CD8-positive, alpha-beta memory T cell (primary cell): Measurements from ENCODE around the gene SFTPA1. TPM values are rescaled to one million over a fixed set of nuclear protein-coding genes. Genes with fewer than 3 reads are reported as not detected.
"Not testable (repeated sequence)": the region's sequence is repeated elsewhere in the genome, so short reads cannot be mapped to it uniquely, and the experiment has no call there.

ENCODE experiments used
- CTCF ChIA-PET: fragments of 350-600 bp; sonication (Branson Sonifier 250); formaldehyde crosslinking; loops from one replicate; lab custom pipeline; 2021; ENCODE audit warnings: antibody characterized with exemption; lab: Charles Lee
- POLR2A ChIA-PET: fragments of 350-600 bp; sonication (Branson Sonifier 250); formaldehyde crosslinking; loops from one replicate; lab custom pipeline; 2021; ENCODE audit warnings: antibody characterized with exemption; lab: Charles Lee
- DNase-seq, 5 donors: peaks; one replicate each; pipeline versions ENCODE4 v3.0.0 to v3.0.0-alpha.2; 2020 to 2022; ENCODE audit warnings: mixed read lengths in 1 of 5
- H3K27ac ChIP-seq: one replicate; pipeline ENCODE4 v1.7.0; 2013; ENCODE audit warnings: low read depth, mild to moderate bottlenecking, low read length, moderate library complexity
- H3K27me3 ChIP-seq: 2 replicates; pipeline ENCODE4 v1.7.0; 2013; ENCODE audit warnings: low read length, mild to moderate bottlenecking; ENCODE audit not compliant: insufficient read depth, poor library complexity, severe bottlenecking
- H3K36me3 ChIP-seq: 2 replicates; pipeline ENCODE4 v1.7.0; 2013; ENCODE audit warnings: mild to moderate bottlenecking, low read length, moderate library complexity; ENCODE audit not compliant: insufficient read depth
- H3K4me1 ChIP-seq: 2 replicates; pipeline ENCODE4 v1.7.0; 2013; ENCODE audit warnings: mild to moderate bottlenecking, low read length, moderate library complexity; ENCODE audit not compliant: insufficient read depth
- H3K4me3 ChIP-seq: 2 replicates; pipeline ENCODE4 v1.7.0; 2013; ENCODE audit warnings: mild to moderate bottlenecking, low read length
- H3K9me3 ChIP-seq: 2 replicates; pipeline ENCODE4 v1.7.0; 2013; ENCODE audit warnings: mild to moderate bottlenecking, low read length
- H3K27ac Mint-ChIP-seq, 8 donors: one replicate each; pipeline ENCODE4 v1.8.0; 2020 to 2021; ENCODE audit warnings: mixed read lengths in 8 of 8, mild to moderate bottlenecking in 6 of 8, inconsistent platforms in 3 of 8, moderate library complexity in 3 of 8
- H3K27me3 Mint-ChIP-seq, 2 donors: one replicate each; pipeline ENCODE4 v1.8.0; 2020 to 2021; ENCODE audit warnings: mixed read lengths in 2 of 2, mild to moderate bottlenecking in 1 of 2, moderate library complexity in 1 of 2
- H3K36me3 Mint-ChIP-seq, 3 donors: one replicate each; pipeline ENCODE4 v1.8.0; 2020 to 2021; ENCODE audit warnings: mixed read lengths in 3 of 3, inconsistent platforms in 1 of 3, mild to moderate bottlenecking in 1 of 3
- H3K4me1 Mint-ChIP-seq, 3 donors: one replicate each; pipeline ENCODE4 v1.8.0; 2020 to 2021; ENCODE audit warnings: mixed read lengths in 3 of 3, inconsistent platforms in 1 of 3, mild to moderate bottlenecking in 1 of 3
- H3K4me3 Mint-ChIP-seq, 7 donors: one replicate each; pipeline ENCODE4 v1.8.0; 2020 to 2021; ENCODE audit warnings: mixed read lengths in 7 of 7, mild to moderate bottlenecking in 6 of 7, moderate library complexity in 4 of 7, inconsistent platforms in 2 of 7
- H3K9me3 Mint-ChIP-seq, 5 donors: one replicate each; pipeline ENCODE4 v1.8.0; 2020 to 2022; ENCODE audit warnings: mixed read lengths in 5 of 5, mild to moderate bottlenecking in 3 of 5, moderate library complexity in 2 of 5, inconsistent platforms in 1 of 5
- polyA plus RNA-seq: library from polyadenylated mRNA; unstranded; fragments of 300-500 nt; fragmentation: Illumina TruSeq; gene quantifications from one replicate; pipeline ENCODE4 v1.2.3, GENCODE V29; 2021
- total RNA-seq, 2 experiments: library from RNA; stranded (reverse); gene quantifications; one replicate each; pipeline ENCODE4 v1.2.3, GENCODE V29; 2021

Gene SFTPA1
- total RNA-seq (not detected), polyA plus RNA-seq (not detected)

DNA sequence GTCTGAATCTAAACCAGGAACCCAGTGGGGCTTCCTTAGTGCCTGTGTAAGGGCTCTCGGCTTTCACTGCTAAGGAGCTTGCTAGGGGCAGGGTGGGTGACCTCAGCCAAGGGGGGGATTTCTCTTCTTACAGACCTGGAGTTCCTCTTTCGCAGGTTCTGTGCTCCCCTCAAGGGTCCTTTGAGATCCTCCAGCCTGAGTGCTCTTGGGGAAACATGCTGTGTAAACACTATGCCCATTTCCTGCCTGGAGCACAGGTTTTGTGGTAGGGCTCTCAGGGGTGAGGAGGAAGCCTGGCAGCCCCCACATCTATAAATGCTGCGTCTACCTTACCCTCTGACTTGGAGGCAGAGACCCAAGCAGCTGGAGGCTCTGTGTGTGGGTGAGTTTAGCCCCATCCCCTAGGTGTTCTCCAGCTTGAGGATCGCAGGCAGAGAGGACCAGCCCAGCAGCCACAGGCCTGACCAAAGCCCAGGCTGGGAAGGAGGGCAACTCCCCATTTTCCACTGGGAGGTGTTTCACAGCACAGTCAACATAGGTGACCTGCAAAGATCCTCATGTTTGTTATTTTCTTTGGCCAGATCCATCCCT, at the start of gene SFTPA1:
Gene SFTPA1, plus strand, starts transcription at position 339 of the 591 bp plus-strand sequence. CDS start 887 bp downstream, outside the sequence.
- Mint-ChIP-seq H3K27ac (no peak within 1 kb of the TSS), H3K9me3 (peaks cover 0 to 2% (median 0%) of the 10 kb centered on the region in 5 donors), H3K4me3 (no peak within 1 kb of the TSS), H3K27me3 (peaks cover 0 to 3% of the 10 kb centered on the region in 2 donors), H3K36me3 (no peaks in the 10 kb centered on the region), H3K4me1 (no peaks in the 10 kb centered on the region)
- Histone ChIP-seq H3K4me3 (no peak within 1 kb of the TSS), H3K36me3 (no peaks in the 10 kb centered on the region), H3K27me3 (no peaks in the 10 kb centered on the region), H3K27ac (no peak within 1 kb of the TSS), H3K4me1 (no peaks in the 10 kb centered on the region), H3K9me3 (no peaks in the 10 kb centered on the region)
- POLR2A ChIA-PET = no interaction called here
- CTCF ChIA-PET = no interaction called here
- no peak for DNase-seq

GRCh38 chr10:79561257-79561656, 49.5 kb upstream of the SFTPA1 start:
- Mint-ChIP-seq H3K4me3 (no peak overlapping the region), H3K36me3 (no peaks in the 10 kb centered on the region), H3K27ac (no peak overlapping the region), H3K4me1 (peaks cover 5 to 8% (median 6%) of the 10 kb centered on the region in 3 donors), H3K9me3 (no peaks in the 10 kb centered on the region), H3K27me3 (peaks cover 5 to 10% of the 10 kb centered on the region in 2 donors)
- no peak overlapping the region for H3K27ac ChIP-seq
- ChIA-PET CTCF (no interaction called here), POLR2A (no interaction called here)
- H3K9me3 ChIP-seq = no peaks in the 10 kb centered on the region
- H3K27me3 ChIP-seq = no peaks in the 10 kb centered on the region
- no peaks in the 10 kb centered on the region for H3K36me3 ChIP-seq
- no peaks in the 10 kb centered on the region for H3K4me1 ChIP-seq
- DNase-seq = no peak
- no peak overlapping the region for H3K4me3 ChIP-seq

GRCh38 chr10:79562135-79562756, 48.5 kb upstream of the SFTPA1 start:
- peaks cover 5 to 8% (median 6%) of the 10 kb centered on the region in 3 donors for H3K4me1 Mint-ChIP-seq
- H3K9me3 Mint-ChIP-seq = no peaks in the 10 kb centered on the region
- no peak overlapping the region for H3K27ac Mint-ChIP-seq
- H3K27me3 Mint-ChIP-seq = peaks cover 8 to 16% of the 10 kb centered on the region in 2 donors
- H3K4me3 Mint-ChIP-seq = no peak overlapping the region
- Histone ChIP-seq H3K36me3 (no peaks in the 10 kb centered on the region), H3K4me1 (no peaks in the 10 kb centered on the region), H3K27me3 (no peaks in the 10 kb centered on the region), H3K4me3 (no peak overlapping the region), H3K9me3 (no peaks in the 10 kb centered on the region), H3K27ac (no peak overlapping the region)
- peak; percentile 31 to 69 (median 42) for DNase-seq
- ChIA-PET POLR2A (no interaction called here), CTCF (interaction anchor here (1.0 kb wide), 1 partner anchor 485 kb away, joined by 3 read pairs; no protein-coding TSS in a partner anchor)
- no peaks in the 10 kb centered on the region for H3K36me3 Mint-ChIP-seq

GRCh38 chr10:79563426-79563825, 47.3 kb upstream of the SFTPA1 start:
- CTCF ChIA-PET = no interaction called here
- Mint-ChIP-seq H3K4me1 (peaks cover 5 to 8% (median 6%) of the 10 kb centered on the region in 3 donors), H3K27me3 (peaks cover 12 to 24% of the 10 kb centered on the region in 2 donors), H3K4me3 (no peak overlapping the region), H3K9me3 (no peaks in the 10 kb centered on the region), H3K27ac (no peak overlapping the region), H3K36me3 (no peaks in the 10 kb centered on the region)
- Histone ChIP-seq H3K9me3 (no peaks in the 10 kb centered on the region), H3K4me1 (no peaks in the 10 kb centered on the region), H3K27me3 (no peaks in the 10 kb centered on the region), H3K27ac (no peak overlapping the region), H3K36me3 (no peaks in the 10 kb centered on the region), H3K4me3 (no peak overlapping the region)
- no peak for DNase-seq
- POLR2A ChIA-PET = no interaction called here

GRCh38 chr10:79570624-79571023, 40.1 kb upstream of the SFTPA1 start:
- H3K36me3 ChIP-seq, H3K4me3 Mint-ChIP-seq, H3K27me3 ChIP-seq, H3K27ac ChIP-seq, H3K4me1 Mint-ChIP-seq, H3K4me3 ChIP-seq, H3K9me3 ChIP-seq, CTCF ChIA-PET, H3K27ac Mint-ChIP-seq, DNase-seq, POLR2A ChIA-PET, H3K4me1 ChIP-seq: not testable (repeated sequence)
- Mint-ChIP-seq H3K36me3 (peaks cover 0 to 13% (median 0%) of the 10 kb centered on the region in 3 donors), H3K9me3 (peaks cover 8 to 17% (median 13%) of the 10 kb centered on the region in 5 donors), H3K27me3 (peaks cover 40 to 62% of the 10 kb centered on the region in 2 donors)

GRCh38 chr10:79579361-79579760, 31.4 kb upstream of the SFTPA1 start:
- ChIA-PET POLR2A (no interaction called here), CTCF (no interaction called here)
- peaks cover 7 to 22% of the 10 kb centered on the region in 2 donors for H3K27me3 Mint-ChIP-seq
- Histone ChIP-seq H3K27ac (no peak overlapping the region), H3K4me3 (no peak overlapping the region), H3K27me3 (no peaks in the 10 kb centered on the region), H3K9me3 (no peaks in the 10 kb centered on the region), H3K4me1 (no peaks in the 10 kb centered on the region), H3K36me3 (no peaks in the 10 kb centered on the region)
- DNase-seq = no peak
- peaks cover 0 to 7% (median 3%) of the 10 kb centered on the region in 5 donors for H3K9me3 Mint-ChIP-seq
- peaks cover 0 to 6% (median 2%) of the 10 kb centered on the region in 3 donors for H3K4me1 Mint-ChIP-seq
- no peak overlapping the region for H3K4me3 Mint-ChIP-seq
- H3K36me3 Mint-ChIP-seq = no peaks in the 10 kb centered on the region
- no peak overlapping the region for H3K27ac Mint-ChIP-seq

DNA sequence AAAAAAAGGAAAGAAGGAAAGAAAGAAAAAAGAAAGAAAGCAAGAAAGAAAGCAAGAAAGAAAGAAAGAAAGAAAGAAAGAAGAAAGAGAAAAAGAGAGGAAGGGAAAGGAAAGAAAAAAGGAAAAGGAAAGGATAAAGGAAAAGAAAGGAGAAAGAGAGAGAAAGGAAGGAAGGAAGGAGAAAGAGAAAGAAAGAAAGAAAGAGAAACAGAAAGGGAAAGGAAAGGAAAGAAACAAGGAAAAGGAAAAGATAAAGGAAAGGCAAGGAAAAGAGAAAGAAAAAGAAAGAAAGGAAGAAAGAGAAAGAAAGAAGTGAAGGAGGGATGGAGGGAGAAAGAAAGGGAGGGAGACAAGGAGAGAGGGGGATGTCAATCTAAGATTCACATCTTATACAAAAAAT, 29.7 kb upstream of the SFTPA1 start:
- CTCF ChIA-PET = no interaction called here
- Mint-ChIP-seq H3K4me1 (peaks cover 0 to 6% (median 2%) of the 10 kb centered on the region in 3 donors), H3K9me3 (no peaks in the 10 kb centered on the region), H3K27ac (no peak overlapping the region), H3K4me3 (no peak overlapping the region), H3K36me3 (no peaks in the 10 kb centered on the region), H3K27me3 (peaks cover 3 to 31% of the 10 kb centered on the region in 2 donors)
- Histone ChIP-seq H3K27me3 (no peaks in the 10 kb centered on the region), H3K4me1 (no peaks in the 10 kb centered on the region), H3K9me3 (no peaks in the 10 kb centered on the region), H3K27ac (no peak overlapping the region), H3K36me3 (no peaks in the 10 kb centered on the region), H3K4me3 (no peak overlapping the region)
- no peak for DNase-seq
- POLR2A ChIA-PET = no interaction called here

GRCh38 chr10:79582096-79582495, 28.6 kb upstream of the SFTPA1 start:
- H3K9me3 Mint-ChIP-seq = no peaks in the 10 kb centered on the region
- no peaks in the 10 kb centered on the region for H3K4me1 ChIP-seq

More at GRCh38 chr10:79582096-79582495, 28.6 kb upstream of the SFTPA1 start:
- ChIA-PET POLR2A (no interaction called here), CTCF (no interaction called here)
- Histone ChIP-seq H3K9me3 (no peaks in the 10 kb centered on the region), H3K27me3 (no peaks in the 10 kb centered on the region), H3K36me3 (no peaks in the 10 kb centered on the region), H3K4me3 (no peak overlapping the region), H3K27ac (no peak overlapping the region)
- Mint-ChIP-seq H3K36me3 (no peaks in the 10 kb centered on the region), H3K27ac (no peak overlapping the region), H3K4me1 (peaks cover 0 to 6% (median 2%) of the 10 kb centered on the region in 3 donors), H3K27me3 (peaks cover 5 to 32% of the 10 kb centered on the region in 2 donors), H3K4me3 (no peak overlapping the region)
- DNase-seq = no peak
